Stimulated activated CD8-positive, alpha-beta memory T cell treated with anti-CD3 and anti-CD28 coated beads, Interleukin-7, amount 100 ng/mL, for 1 hour (primary cell): ENCODE measurements around the gene TACC2.

Experiments used
- DNase-seq, 2 donors: peaks; one replicate each; pipeline ENCODE4 v3.0.0-alpha.2; 2020; ENCODE audit warnings: low read depth in 2 of 2

Gene TACC2

DNA sequence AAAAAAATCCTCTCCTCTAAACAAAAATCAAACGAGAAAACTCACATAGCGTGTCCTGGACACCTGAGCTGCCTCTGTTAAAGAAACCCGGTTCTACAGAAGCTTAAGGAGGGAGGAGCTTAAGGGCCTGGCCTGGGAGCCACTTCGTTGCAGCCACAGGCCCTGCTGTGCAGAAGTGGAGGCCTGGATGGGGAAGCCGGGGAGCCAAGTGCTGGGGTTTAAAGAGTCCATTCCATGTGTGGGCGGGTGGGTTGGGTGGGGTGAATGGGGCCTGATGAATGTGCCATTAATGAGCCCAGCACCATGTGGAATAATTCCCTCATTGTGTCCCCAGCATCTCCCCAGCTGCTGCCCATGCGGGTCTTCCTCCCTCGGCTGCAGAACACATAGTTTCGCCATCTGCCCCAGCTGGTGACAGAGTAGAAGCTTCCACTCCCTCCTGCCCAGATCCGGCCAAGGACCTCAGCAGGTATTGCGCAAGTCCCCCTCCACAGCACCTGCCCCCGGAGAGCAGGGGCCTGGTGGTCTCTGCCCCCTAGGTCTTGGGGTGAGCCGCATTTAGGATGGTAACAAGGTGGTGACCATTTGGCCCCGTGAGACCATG lies 154.4 kb downstream of the TACC2 start:
- DNase-seq = no peak

GRCh38 chr10:122144199-122144598 lies 155.2 kb downstream of the TACC2 start:
- no peak for DNase-seq

- no peak for DNase-seq
Measured at GRCh38 chr10:122145113-122145512, 156.2 kb downstream of the TACC2 start.

DNA sequence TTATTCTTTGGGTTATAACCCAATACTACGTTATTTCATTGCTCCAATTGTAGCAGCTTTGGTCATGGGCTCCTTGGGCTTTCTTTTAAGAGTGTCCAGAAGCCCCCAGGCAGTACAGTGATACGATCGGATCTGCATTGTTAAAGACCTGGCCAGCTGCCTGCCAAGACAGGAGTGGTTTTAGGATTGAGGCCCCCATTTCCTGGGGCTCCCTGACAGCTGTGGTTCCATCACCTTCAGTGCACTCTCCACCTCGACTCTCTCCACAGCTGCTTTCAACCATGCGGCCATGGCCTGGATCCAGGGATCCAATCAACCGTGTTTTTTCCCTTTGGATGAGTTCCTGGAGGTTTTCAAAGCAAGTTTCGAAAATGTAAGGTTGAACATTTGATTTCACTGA lies 158.7 kb downstream of the TACC2 start:
- no peak for DNase-seq

DNA sequence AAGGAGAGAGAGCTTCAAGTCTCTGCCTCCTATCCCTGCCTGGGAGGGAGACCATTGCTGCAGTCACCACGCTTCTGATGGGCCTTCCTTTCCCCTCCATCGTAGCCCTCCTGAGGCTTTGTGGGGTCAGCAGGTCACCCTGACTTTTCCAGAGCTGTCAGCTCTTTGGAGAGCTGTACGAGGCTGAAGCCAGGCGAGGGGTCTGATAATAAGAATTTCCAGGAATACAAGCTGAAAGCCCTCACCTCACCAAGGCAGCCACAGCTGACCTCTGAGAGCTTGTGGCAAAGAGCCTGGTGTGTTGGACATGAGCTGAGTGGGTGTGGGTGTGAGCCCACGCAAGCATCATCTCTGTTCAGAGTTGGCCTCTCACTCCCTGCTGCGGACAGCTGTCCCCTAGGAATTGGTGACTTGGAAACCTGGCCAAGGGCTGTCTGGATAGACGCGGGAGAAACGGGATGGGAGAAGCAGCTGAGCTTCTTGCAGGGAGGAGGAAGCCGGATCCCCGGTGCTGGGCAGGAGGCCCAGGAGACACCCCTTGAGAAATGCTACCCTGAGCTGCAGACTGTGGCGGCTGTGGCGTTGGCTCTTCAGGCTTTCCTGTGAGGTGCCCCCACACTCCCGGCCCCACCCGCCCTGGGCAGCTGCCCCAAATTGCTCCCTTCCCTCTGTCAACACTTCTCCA lies 160.1 kb downstream of the TACC2 start:
- no peak for DNase-seq

DNA sequence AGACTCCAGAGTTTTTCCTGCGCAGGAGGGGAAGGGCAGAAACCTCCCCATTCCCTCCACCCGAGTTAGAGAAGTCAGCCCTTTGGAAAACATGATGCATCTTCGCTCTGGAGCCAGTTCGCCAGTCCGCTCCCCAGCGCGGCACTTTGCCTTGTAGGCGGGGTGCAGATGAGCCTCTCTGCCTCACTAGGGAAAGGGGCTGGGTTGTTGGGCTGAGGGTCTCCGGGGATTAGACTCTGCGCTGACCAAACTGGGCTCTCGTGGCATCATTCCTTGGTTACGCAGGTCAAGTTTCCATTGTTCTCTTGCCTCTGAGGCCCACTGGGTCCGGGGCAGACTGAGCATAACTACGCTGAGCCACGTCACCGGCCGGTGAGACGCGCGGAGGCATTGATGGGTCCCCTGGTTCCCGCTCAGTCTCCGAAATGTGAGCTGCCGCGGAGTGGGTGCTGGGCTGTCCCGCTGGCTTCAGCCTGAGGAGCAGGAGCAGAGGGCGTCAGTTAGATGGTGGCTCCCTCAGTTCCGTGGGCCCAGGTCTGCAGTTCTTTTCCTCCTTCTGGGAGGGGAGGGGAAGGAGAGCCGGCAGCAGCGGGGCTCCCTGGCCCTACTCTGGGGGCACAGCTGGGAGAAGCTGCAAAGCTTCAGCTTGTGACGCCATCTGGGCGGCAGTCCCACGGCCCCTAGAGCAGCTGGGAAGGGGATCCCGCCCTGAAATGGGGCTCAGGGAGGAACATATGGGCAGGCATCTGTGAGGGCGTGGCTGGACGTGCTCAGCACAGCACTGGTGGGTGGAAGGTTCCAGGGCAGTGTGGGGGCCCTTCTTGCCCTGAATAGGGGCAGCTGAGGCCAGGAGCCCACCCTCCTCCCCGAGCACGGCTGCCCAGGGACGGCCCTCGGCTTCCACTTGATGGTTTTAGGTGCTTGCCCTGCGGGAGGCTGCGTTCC lies 160.9 kb downstream of the TACC2 start:
- DNase-seq = no peak

GRCh38 chr10:122151121-122151694 lies 162.2 kb downstream of the TACC2 start:
- no peak for DNase-seq

- no peak for DNase-seq
Measured at GRCh38 chr10:122152544-122152943, 163.6 kb downstream of the TACC2 start.

GRCh38 chr10:122154031-122154544 lies 165.1 kb downstream of the TACC2 start:
- no peak for DNase-seq

GRCh38 chr10:122154545-122155366 lies 165.8 kb downstream of the TACC2 start:
- no peak for DNase-seq

DNA sequence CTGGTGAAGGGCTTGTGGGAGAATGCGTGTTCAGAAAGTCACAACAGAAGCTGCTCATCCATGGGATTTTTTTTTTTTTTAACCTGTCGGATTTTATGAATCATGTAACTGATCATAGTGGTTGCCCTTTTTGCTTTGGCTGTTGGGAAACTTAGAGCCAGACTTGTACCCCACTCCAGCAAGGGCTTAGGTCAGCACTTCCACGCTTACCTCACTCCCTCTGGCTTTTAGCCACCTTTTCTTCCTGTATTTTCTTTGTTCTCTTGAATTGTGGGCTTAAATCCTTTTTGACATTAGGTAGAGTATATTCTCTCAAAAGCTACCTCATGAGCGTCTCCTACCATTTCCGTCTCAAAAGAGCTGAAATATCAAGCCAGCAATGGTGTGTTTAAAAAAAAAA lies 168.5 kb downstream of the TACC2 start:
- no peak for DNase-seq

DNA sequence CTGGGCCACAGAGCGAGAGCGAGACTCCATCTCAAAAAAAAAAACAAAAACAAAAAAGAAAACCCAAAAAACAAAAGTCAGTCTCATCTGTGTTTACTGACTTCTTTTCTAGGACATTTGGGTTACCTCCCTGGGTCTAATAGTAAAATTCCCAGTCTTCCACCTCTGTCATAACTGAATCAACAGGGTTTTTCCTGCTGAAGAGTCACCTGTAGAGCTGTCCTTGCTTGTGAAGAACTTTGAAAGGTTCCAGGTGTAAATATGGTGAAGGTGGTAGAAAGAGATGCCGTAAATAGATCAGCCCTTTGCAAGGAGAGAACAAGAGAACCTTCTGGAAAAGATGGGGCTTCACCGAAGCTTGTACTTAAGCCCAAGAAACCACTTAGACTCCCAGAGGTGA lies 169.4 kb downstream of the TACC2 start:
- no peak for DNase-seq

DNA sequence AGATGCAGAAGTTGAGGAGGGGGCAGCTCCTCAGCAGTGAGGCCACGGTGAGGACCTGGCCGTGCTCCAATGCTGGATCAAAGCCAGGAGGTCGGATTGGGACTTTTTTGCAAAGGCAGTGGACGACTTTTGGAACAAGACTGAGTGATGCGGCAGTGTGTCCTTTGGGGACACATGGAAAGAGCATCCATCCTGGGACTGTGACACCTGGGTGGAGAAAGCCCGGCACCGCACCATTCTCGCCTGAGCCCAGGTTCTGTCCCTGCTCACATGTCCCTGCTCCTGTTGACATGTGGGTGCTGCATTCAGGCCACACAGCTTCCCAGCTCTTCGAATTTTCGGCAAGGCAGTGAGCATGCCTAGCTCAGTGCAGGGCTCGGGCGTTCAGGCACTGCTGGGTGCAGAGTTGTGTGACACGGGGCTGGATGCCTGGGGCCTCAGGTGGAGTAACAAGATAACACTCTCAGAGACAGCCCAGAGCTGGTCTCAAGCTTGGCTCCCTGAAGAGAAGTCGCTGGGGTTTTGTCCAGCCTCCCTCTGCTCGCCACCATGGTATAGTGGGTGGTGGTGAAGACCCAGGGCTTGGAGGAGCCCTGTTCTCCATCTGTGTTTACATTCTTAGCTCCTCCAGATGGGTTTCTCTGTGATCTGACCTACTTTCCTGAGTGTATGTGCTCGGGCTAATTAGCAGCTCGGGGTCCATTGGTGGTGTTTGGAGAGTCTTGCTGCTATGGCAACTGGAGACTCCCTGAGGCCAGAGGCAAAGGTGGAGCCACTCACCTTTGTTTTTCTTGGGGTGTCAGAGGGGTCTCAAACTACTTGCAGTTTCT lies 170.4 kb downstream of the TACC2 start:
- no peak for DNase-seq

- DNase-seq = no peak
Measured at GRCh38 chr10:122161795-122162194, 172.8 kb downstream of the TACC2 start.

GRCh38 chr10:122162671-122163173 lies 173.8 kb downstream of the TACC2 start:
- no peak for DNase-seq

- no peak for DNase-seq
Measured at GRCh38 chr10:122163174-122164022, 174.4 kb downstream of the TACC2 start.

DNA sequence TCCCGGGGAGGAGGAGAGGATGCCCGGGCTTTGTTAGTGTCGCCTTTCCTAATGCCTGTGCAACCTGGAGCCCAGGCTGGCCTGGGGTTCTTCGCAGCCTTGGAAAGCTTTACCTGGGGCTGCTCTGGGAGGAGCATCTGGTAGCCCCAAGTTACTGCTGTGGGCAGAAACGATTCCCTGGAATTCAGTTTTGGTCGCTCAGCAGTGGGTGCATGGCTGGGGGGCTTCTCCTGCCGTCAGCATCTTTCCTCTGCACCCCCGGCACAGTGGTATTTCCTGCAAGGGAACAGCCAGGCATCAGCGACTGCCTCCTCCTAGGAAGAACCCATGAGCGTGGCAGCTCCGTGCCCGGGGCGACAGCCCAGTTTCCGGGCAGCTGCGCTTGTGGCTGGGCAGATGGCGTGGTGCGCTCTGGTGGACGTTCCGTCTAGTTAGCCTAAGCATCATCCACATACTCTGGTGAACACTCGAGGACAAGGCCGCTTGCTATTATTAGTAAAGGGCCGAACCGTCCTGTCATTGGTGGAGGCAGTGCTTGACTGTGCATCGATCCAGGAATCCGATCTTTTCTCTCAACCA lies 175.1 kb downstream of the TACC2 start:
- no peak for DNase-seq

DNA sequence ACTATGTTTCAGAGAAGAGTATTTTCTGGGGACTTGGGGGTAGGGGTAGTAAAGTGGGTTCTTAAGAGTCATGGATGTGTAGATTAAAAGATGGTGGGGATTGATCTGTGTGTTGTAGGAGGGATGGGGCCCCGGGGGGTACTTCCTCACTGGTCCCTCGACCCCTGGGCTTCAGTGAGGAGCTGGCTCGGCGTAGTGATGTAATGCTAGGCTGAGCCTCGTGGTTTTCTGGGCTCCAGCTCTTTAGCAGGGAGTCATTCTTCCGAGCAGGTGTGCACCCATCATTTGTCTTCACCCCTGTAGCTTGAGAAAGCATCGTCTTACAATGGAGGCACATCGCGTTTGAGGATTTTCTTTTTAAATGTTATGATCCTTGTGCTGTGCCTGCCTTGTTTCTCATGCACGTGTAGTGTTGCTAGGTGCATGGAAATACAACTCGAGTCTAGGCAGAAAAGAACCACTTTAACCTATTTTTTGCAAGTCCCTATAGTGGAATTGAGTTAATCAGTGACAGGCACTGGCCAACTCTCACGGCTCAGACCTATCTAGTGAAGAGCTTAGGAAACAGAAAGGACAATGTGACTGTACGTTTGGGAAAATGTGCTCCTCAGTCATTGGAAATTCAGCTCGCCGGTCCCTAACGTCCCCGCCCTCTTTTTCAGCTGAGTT lies 176.0 kb downstream of the TACC2 start:
- no peak for DNase-seq
